ENCODE measurements around the gene RSPH1.

Gene RSPH1

DNA sequence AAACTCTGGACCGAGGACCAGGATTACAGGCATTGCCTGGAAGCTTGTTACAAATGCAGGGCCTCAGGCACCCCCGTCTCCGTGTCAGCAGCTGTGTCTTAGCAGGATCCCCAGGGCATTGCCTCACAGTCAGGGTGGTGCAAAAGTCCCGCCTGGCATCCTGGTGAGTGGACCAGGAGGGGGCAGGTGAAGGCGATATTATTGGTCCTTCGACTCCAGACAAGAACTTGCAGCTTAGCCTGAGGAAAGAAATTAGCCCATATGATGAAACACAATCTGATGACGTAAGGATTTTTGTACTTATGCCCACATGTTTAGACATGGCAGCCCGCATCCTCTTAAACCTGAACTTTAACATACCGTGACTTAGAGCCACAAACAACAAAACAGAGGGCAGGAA is 40.8 kb downstream of the RSPH1 start:
- no peak overlapping the region for H3K4me3 ChIP-seq
- peak overlapping the region; percentile 42; the same call in 1 of the 2 replicates for H3K27ac ChIP-seq
- peak; percentile 93 for TF ChIP-seq Cebpa-rat (IDR thresholded peaks at IDR 0.05)
- peak overlapping the region; percentile 22; the same call in 1 of the 2 replicates for H3K9ac ChIP-seq
- H3K4me1 ChIP-seq: peaks cover 77% of the 10 kb centered on the region
- no peaks in the 10 kb centered on the region for H3K27me3 ChIP-seq
- H4K20me1 ChIP-seq: no peaks in the 10 kb centered on the region
- H3K36me3 ChIP-seq: no peaks in the 10 kb centered on the region
- H3K9me3 ChIP-seq: no peaks in the 10 kb centered on the region; the same call in 1 of the 2 replicates
- H3K4me2 ChIP-seq: peak overlapping the region; percentile 76

- H4K20me1 ChIP-seq: no peaks in the 10 kb centered on the region
- H3K4me2 ChIP-seq: peak overlapping the region; percentile 76
- TF ChIP-seq Cebpa-rat (IDR thresholded peaks at IDR 0.05): no peak
- H3K4me3 ChIP-seq: no peak overlapping the region
- peaks cover 77% of the 10 kb centered on the region for H3K4me1 ChIP-seq
- H3K27me3 ChIP-seq: no peaks in the 10 kb centered on the region
- H3K9ac ChIP-seq: peak overlapping the region; percentile 22; the same call in 1 of the 2 replicates
- H3K9me3 ChIP-seq: no peaks in the 10 kb centered on the region; the same call in 1 of the 2 replicates
- H3K27ac ChIP-seq: 0 out of 2 replicates have a peak overlapping the region, but pooled peaks have one; percentile 42
- no peaks in the 10 kb centered on the region for H3K36me3 ChIP-seq
These were observed 41.2 kb downstream of the RSPH1 start for GRCh38 chr21:42454786-42455185.

DNA sequence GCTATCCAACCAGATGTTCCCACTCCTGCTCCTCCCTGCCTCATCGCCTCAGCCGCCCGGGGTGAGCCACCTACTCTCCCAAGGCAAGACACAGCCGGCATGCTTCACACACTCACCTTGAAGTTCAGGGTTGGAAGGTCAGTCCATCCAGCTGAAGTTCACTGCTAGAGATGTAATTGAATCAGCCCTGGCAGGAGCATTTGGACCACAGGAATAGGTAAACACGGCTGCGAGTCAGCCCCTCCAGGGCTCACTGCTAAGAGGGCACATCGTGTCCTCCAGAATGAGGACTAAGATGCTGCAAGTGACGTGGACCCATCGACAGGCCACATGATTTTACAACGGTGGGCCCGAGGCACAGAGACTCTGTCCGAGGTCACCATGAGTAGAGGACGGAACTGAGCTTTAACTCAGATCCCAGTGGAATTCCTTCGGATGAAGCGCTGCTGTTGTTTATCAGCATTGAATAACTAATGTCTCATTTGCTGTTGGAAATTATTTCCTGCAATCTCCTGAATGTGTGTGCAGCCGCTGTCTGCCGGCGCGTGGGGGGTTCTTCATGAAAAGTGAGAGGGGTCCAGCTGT is 41.9 kb downstream of the RSPH1 start:
- H3K27me3 ChIP-seq: no peaks in the 10 kb centered on the region
- peak overlapping the region; percentile 76 for H3K4me2 ChIP-seq
- peak overlapping the region; percentile 46 for H3K9ac ChIP-seq
- TF ChIP-seq Cebpa-rat (IDR thresholded peaks at IDR 0.05): no peak
- H3K27ac ChIP-seq: peak overlapping the region; percentile 62
- H3K36me3 ChIP-seq: no peaks in the 10 kb centered on the region
- peaks cover 77% of the 10 kb centered on the region for H3K4me1 ChIP-seq
- H3K4me3 ChIP-seq: no peak overlapping the region
- no peaks in the 10 kb centered on the region for H4K20me1 ChIP-seq
- H3K9me3 ChIP-seq: no peaks in the 10 kb centered on the region; the same call in 1 of the 2 replicates

DNA sequence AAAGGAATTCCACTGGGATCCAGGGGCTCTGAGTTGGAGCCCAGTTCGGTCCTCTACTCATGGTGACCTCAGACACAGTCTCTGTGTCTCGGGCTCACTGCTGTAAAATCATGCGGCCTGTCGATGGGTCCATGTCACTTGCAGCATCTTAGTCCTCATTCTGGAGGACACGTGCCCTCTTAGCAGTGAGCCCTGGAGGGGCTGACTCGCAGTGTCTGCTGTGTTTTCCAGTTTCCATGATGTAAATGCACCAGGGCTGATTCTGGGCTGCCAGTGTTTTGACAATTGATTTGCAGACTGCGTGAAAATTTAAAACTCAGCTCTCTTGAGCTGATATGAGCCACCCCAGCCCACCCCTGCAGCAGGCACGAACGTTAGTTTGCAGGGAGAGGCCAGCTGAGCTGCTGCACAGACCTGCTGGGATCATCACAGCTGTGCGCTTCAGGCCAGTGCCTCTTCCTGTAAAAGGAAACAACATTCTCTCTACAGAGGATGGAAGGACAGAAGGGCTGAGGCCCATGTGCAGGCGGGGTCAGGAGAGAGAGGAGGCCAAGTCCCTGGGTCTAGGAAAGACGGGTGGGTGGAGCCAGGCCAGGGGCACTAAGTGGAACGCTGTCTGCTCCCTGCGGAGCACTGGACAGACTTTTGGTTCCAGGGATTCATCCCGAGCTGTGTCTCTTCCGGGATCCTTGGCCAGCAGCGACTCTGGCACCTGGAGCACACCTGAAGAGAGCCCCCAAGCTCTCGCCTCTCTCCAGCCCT is 42.6 kb downstream of the RSPH1 start:
- no peaks in the 10 kb centered on the region for H3K27me3 ChIP-seq
- no peak overlapping the region for H3K4me3 ChIP-seq
- TF ChIP-seq Cebpa-rat (IDR thresholded peaks at IDR 0.05): no peak
- H3K36me3 ChIP-seq: no peaks in the 10 kb centered on the region
- H3K27ac ChIP-seq: peak overlapping the region; percentile 62
- peak overlapping the region; percentile 46 for H3K9ac ChIP-seq
- no peaks in the 10 kb centered on the region for H4K20me1 ChIP-seq
- H3K4me1 ChIP-seq: peaks cover 84% of the 10 kb centered on the region
- H3K4me2 ChIP-seq: peak overlapping the region; percentile 76
- no peaks in the 10 kb centered on the region; the same call in 1 of the 2 replicates for H3K9me3 ChIP-seq

DNA sequence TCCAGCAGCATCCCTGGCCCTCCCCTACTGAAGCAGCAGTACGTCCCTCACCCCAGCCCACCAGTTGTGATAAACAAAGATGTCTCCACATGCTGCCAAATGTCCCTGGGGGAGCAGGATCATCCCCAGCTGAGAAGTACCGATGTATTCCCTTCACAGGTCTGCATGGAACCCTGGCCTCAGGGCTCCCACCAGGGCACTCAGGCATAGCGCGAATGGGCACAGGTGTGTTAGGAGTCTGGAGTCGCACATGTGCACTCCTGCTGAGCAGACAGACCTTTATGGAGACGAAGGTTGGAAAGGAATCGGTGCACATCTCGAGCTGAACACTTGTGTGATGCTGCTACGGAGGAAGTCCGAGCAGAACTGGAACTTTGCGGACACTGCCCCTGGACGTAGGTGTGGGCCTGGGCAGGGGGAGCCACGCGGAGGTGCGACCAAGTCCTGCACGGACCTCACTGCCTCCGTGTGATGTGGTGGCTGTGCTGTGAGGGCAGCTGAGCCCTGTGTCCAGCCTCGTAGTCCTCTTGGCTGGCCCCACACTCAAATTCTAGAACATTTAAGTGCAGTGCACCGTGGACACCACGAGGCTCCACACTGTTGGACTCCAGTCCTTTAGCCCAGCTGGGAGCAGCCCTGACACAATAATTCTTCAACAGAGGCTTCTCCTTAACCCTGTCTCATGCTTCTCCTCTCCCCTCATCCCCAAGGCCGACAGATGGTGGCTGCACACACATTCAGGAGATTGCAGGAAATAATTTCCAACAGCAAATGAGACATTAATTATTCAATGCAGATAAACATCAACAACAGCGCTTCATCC is 43.4 kb downstream of the RSPH1 start:
- Histone ChIP-seq H3K36me3 (no peaks in the 10 kb centered on the region), H3K4me2 (peak overlapping the region; percentile 76), H3K27ac (peak overlapping the region; percentile 62), H3K4me3 (no peak overlapping the region), H4K20me1 (no peaks in the 10 kb centered on the region), H3K9ac (peak overlapping the region; percentile 46; the same call in 1 of the 2 replicates), H3K9me3 (no peaks in the 10 kb centered on the region; the same call in 1 of the 2 replicates), H3K27me3 (no peaks in the 10 kb centered on the region), H3K4me1 (peaks cover 84% of the 10 kb centered on the region)
- no peak for TF ChIP-seq Cebpa-rat (IDR thresholded peaks at IDR 0.05)

DNA sequence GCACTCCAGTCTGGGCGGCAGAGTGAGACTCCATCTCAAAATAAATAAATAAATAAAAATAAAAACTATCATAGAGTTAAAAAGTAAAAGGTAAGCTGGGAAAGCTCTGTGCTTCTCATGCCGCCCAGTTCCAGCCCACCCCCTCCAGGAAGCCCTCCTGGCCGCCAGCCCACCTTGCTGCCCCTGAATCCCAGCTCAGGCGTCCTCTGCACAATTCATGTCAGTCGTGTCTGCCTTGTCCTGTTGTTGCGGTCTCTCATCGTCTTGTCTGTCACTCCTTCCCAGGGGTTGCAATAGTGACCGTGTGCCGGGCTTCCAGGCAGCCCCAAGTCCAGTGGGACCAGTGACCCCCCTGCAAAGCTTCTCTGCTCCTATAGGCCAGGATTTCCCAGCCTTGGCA is 44.1 kb downstream of the RSPH1 start:
- TF ChIP-seq Cebpa-rat (IDR thresholded peaks at IDR 0.05): no peak
- Histone ChIP-seq H3K9ac (peak overlapping the region; percentile 37; the same call in 1 of the 2 replicates), H3K4me2 (peak overlapping the region; percentile 76), H3K4me3 (no peak overlapping the region), H4K20me1 (no peaks in the 10 kb centered on the region), H3K36me3 (no peaks in the 10 kb centered on the region), H3K27ac (peak overlapping the region; percentile 62), H3K4me1 (peaks cover 84% of the 10 kb centered on the region), H3K9me3 (no peaks in the 10 kb centered on the region), H3K27me3 (no peaks in the 10 kb centered on the region)

- no peaks in the 10 kb centered on the region for H3K27me3 ChIP-seq
- H3K4me3 ChIP-seq: no peak overlapping the region
- no peak for TF ChIP-seq Cebpa-rat (IDR thresholded peaks at IDR 0.05)
- no peak overlapping the region for H3K9ac ChIP-seq
- no peak overlapping the region for H3K27ac ChIP-seq
- H3K36me3 ChIP-seq: no peaks in the 10 kb centered on the region
- H3K4me2 ChIP-seq: no peak overlapping the region; the same call in 1 of the 2 replicates
- H4K20me1 ChIP-seq: no peaks in the 10 kb centered on the region
- H3K4me1 ChIP-seq: peaks cover 59% of the 10 kb centered on the region
- H3K9me3 ChIP-seq: no peaks in the 10 kb centered on the region
These were observed 47.3 kb downstream of the RSPH1 start for GRCh38 chr21:42448686-42449085.

- Histone ChIP-seq H3K36me3 (no peaks in the 10 kb centered on the region), H3K4me3 (no peak overlapping the region), H3K9ac (no peak overlapping the region)
These were observed 48.3 kb downstream of the RSPH1 start for GRCh38 chr21:42447732-42448131.

DNA sequence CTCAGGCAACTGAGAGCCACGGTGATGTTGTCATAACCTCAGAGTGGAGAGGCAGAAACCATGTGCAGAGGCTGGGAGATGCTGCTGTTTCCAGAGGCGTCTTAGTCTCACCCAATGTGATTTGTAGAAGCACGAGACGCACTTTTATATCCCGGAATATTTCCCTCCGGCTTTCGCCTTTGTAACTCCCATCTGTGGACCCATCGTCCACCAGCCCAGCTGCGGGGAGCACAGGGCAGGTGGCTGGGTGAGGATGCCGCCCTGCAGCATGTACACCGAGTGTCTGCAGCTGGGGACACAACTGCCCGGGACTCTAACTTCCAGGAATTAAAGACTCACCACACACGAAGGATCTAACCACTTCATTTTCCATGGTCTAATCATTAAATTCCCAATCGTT is 48.8 kb downstream of the RSPH1 start:
- Histone ChIP-seq H3K4me3 (no peak overlapping the region), H3K4me2 (no peak overlapping the region), H3K27ac (no peak overlapping the region), H3K36me3 (no peaks in the 10 kb centered on the region), H3K9ac (no peak overlapping the region), H3K4me1 (peaks cover 44% of the 10 kb centered on the region), H3K27me3 (no peaks in the 10 kb centered on the region), H4K20me1 (no peaks in the 10 kb centered on the region), H3K9me3 (no peaks in the 10 kb centered on the region)
- no peak for TF ChIP-seq Cebpa-rat (IDR thresholded peaks at IDR 0.05)

More at GRCh38 chr21:42447732-42448131, 48.3 kb downstream of the RSPH1 start:
- peaks cover 50% of the 10 kb centered on the region for H3K4me1 ChIP-seq
- no peak overlapping the region for H3K27ac ChIP-seq
- TF ChIP-seq Cebpa-rat (IDR thresholded peaks at IDR 0.05): no peak
- no peak overlapping the region for H3K4me2 ChIP-seq
- no peaks in the 10 kb centered on the region for H3K9me3 ChIP-seq
- no peaks in the 10 kb centered on the region for H4K20me1 ChIP-seq
- no peaks in the 10 kb centered on the region for H3K27me3 ChIP-seq

Measured in BLaER1 (cell line).